ENCODE results near the gene SPATA32. TPM values are rescaled to one million over a fixed set of nuclear protein-coding genes. Genes with fewer than 3 reads are reported as not detected.

The SPATA32 gene
- total and polyA plus RNA-seq, 3 experiments from 2014 or later = 0.15 to 0.33 TPM; not detected in 1

GRCh38 chr17:45262516-45263476 lies 902 bp upstream of the SPATA32 start:
- Histone ChIP-seq H3K4me1 (ENCODE audit: insufficient read depth, low read length) (peaks cover 20% of the 10 kb centered on the region), H3K36me3 (ENCODE audit: insufficient read depth, low read length) (peaks cover 29% of the 10 kb centered on the region), H3K27ac (ENCODE audit: low read depth, low read length) (peak overlapping the region; percentile 12), H3K4me3 (ENCODE audit: low read length) (peak overlapping the region; percentile 56), H3K9me3 (ENCODE audit: low read length) (no peaks in the 10 kb centered on the region), H3K27me3 (ENCODE audit: insufficient read depth, low read length, poor library complexity, severe bottlenecking) (no peaks in the 10 kb centered on the region)
- Mint-ChIP-seq H3K27me3 (no peaks in the 10 kb centered on the region), H3K36me3 (peaks cover 0 to 48% (median 3%) of the 10 kb centered on the region in 3 donors), H3K9me3 (no peaks in the 10 kb centered on the region), H3K4me3 (peak overlapping the region; percentile 41 to 86 (median 82)), H3K27ac (peak overlapping the region; percentile 45 to 91 (median 81)), H3K4me1 (peaks cover 8 to 20% (median 16%) of the 10 kb centered on the region in 3 donors)
- DNase-seq = peak in 1 of 5 donors; percentile 44
- CTCF ChIA-PET = interaction anchor here (0.6 to 6.0 kb wide), 9 partner anchors 14 to 123 kb away, joined by 3 to 28 read pairs (median 4); partner anchors contain the start of gene FMNL1
- POLR2A ChIA-PET = interaction anchor here (0.7 kb wide), 1 partner anchor 15 kb away, joined by 3 read pairs; no protein-coding TSS in a partner anchor

- H3K4me3 Mint-ChIP-seq = peak overlapping the region; percentile 1 to 93 (median 55)
- ChIA-PET POLR2A (no interaction called here), CTCF (interaction anchor here (0.6 to 4.6 kb wide), 5 partner anchors 13 to 43 kb away, joined by 3 to 19 read pairs (median 7); no protein-coding TSS in a partner anchor)
- H3K9me3 Mint-ChIP-seq = no peaks in the 10 kb centered on the region
- peaks cover 0 to 26% (median 1%) of the 10 kb centered on the region in 3 donors for H3K36me3 Mint-ChIP-seq
- no peak for DNase-seq
- Histone ChIP-seq H3K36me3 (ENCODE audit: insufficient read depth, low read length) (peaks cover 19% of the 10 kb centered on the region), H3K9me3 (ENCODE audit: low read length) (no peaks in the 10 kb centered on the region), H3K4me1 (ENCODE audit: insufficient read depth, low read length) (peaks cover 40% of the 10 kb centered on the region), H3K27ac (ENCODE audit: low read depth, low read length) (no peak overlapping the region), H3K27me3 (ENCODE audit: insufficient read depth, low read length, poor library complexity, severe bottlenecking) (no peaks in the 10 kb centered on the region), H3K4me3 (ENCODE audit: low read length) (no peak overlapping the region)
- no peaks in the 10 kb centered on the region for H3K27me3 Mint-ChIP-seq
- peak overlapping the region in 7 of 8 donors; percentile 15 to 90 (median 75) for H3K27ac Mint-ChIP-seq
- H3K4me1 Mint-ChIP-seq = peaks cover 18 to 40% (median 29%) of the 10 kb centered on the region in 3 donors
Measured at GRCh38 chr17:45260204-45260783, 1.6 kb downstream of the SPATA32 start.

- no peaks in the 10 kb centered on the region for H3K9me3 ChIP-seq (ENCODE audit: low read length)
- H3K4me3 ChIP-seq (ENCODE audit: low read length) = no peak overlapping the region
- H3K27ac ChIP-seq (ENCODE audit: low read depth, low read length) = no peak overlapping the region
- POLR2A ChIA-PET = no interaction called here
- CTCF ChIA-PET = interaction anchor here (0.8 to 4.6 kb wide), 6 partner anchors 10 to 40 kb away, joined by 3 to 19 read pairs (median 5); no protein-coding TSS in a partner anchor
- H3K4me1 ChIP-seq (ENCODE audit: insufficient read depth, low read length) = peaks cover 40% of the 10 kb centered on the region
- peaks cover 9% of the 10 kb centered on the region for H3K36me3 ChIP-seq (ENCODE audit: insufficient read depth, low read length)
- Mint-ChIP-seq H3K9me3 (no peaks in the 10 kb centered on the region), H3K27me3 (no peaks in the 10 kb centered on the region), H3K27ac (peak overlapping the region in 5 of 8 donors; percentile 4 to 84 (median 61)), H3K4me1 (peaks cover 23 to 49% (median 33%) of the 10 kb centered on the region in 3 donors), H3K4me3 (peak overlapping the region in 1 of 7 donors; percentile 8), H3K36me3 (peaks cover 0 to 13% (median 1%) of the 10 kb centered on the region in 3 donors)
- no peak for DNase-seq
- no peaks in the 10 kb centered on the region for H3K27me3 ChIP-seq (ENCODE audit: insufficient read depth, low read length, poor library complexity, severe bottlenecking)
Measured at GRCh38 chr17:45258981-45259380, 2.9 kb downstream of the SPATA32 start.

DNA sequence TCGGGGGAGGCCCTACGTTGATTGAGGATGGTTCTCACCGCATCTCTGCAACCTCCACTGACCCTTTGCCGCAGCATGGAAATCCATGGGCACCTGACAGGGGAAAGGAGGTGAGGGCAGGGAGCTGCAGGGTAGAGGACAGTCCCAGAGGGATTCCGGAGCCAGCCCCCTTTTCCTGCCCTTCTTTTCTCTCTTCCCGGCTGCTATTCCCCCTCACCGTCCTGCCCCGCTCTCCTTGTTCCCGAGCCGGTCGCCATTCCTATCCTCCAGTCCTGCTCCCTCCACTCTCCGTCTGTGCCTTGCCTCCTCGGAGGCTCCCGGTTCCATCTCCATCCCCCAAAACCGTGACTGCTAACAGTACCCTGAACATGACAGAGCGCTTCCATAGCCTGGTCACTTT lies 4.8 kb downstream of the SPATA32 start:
- Mint-ChIP-seq H3K36me3 (peaks cover 0 to 4% (median 1%) of the 10 kb centered on the region in 3 donors), H3K27ac (peak overlapping the region in 1 of 8 donors; percentile 80), H3K4me1 (peaks cover 34 to 57% (median 40%) of the 10 kb centered on the region in 3 donors), H3K4me3 (no peak overlapping the region), H3K9me3 (peaks cover 0 to 2% (median 0%) of the 10 kb centered on the region in 5 donors), H3K27me3 (no peaks in the 10 kb centered on the region)
- POLR2A ChIA-PET = interaction anchor here (1.9 kb wide), 1 partner anchor 9 kb away, joined by 9 read pairs; no protein-coding TSS in a partner anchor
- H3K27ac ChIP-seq (ENCODE audit: low read depth, low read length) = no peak overlapping the region
- H3K27me3 ChIP-seq (ENCODE audit: insufficient read depth, low read length, poor library complexity, severe bottlenecking) = no peaks in the 10 kb centered on the region
- H3K4me3 ChIP-seq (ENCODE audit: low read length) = no peak overlapping the region
- peaks cover 1% of the 10 kb centered on the region for H3K36me3 ChIP-seq (ENCODE audit: insufficient read depth, low read length)
- DNase-seq = no peak
- CTCF ChIA-PET = interaction anchor here (1.1 to 4.7 kb wide), 6 partner anchors 9 to 122 kb away, joined by 3 to 23 read pairs (median 12); partner anchors contain the start of genes ACBD4 and FMNL1
- no peaks in the 10 kb centered on the region for H3K9me3 ChIP-seq (ENCODE audit: low read length)
- peaks cover 45% of the 10 kb centered on the region for H3K4me1 ChIP-seq (ENCODE audit: insufficient read depth, low read length)

DNA sequence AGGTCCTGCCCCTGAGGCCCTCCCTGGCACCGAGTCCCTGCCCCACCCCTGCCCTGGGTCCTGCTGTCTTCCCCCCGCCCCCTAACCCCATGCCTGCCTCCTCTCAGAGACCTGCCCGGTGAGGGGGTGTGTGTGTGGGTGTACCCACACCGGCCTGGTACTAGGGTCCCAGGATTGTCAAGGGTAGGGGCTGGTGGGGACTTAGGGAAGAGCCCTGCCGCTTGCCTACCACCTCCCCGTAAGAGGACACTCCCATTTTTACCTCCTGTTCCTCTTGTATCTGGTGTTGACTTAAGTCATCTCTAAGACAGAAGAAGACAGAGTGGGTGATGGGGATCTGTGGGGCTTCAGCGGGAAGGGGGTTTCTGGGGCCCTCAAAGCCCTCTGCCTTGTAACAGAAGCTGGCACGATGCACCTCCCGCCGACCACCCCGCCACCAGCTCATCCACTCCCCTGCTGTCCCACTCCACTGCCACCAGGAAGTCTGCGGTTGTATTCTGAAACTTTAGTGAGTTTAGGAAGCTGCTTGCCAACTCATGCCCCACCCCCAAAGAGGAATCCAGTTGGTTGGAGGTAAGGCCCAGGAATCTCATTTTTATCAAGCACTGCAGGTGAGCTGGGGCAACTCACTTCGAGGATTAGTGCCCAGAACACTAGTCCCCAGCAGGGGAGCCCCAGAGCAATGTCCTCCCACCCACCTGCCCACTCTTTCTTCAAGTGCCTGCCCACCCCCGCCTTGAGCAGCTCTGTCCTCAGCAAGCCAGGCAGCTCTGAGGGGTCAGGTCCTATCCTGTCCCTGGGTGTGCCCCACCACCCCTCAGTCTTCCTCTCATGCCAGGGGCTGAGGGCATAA lies 5.6 kb downstream of the SPATA32 start:
- Histone ChIP-seq H3K27ac (ENCODE audit: low read depth, low read length) (no peak overlapping the region), H3K27me3 (ENCODE audit: insufficient read depth, low read length, poor library complexity, severe bottlenecking) (no peaks in the 10 kb centered on the region), H3K36me3 (ENCODE audit: insufficient read depth, low read length) (peaks cover 4% of the 10 kb centered on the region), H3K4me3 (ENCODE audit: low read length) (no peak overlapping the region), H3K4me1 (ENCODE audit: insufficient read depth, low read length) (peaks cover 45% of the 10 kb centered on the region), H3K9me3 (ENCODE audit: low read length) (no peaks in the 10 kb centered on the region)
- Mint-ChIP-seq H3K27me3 (no peaks in the 10 kb centered on the region), H3K4me1 (peaks cover 31 to 55% (median 45%) of the 10 kb centered on the region in 3 donors), H3K9me3 (peaks cover 0 to 2% (median 0%) of the 10 kb centered on the region in 5 donors), H3K4me3 (peak overlapping the region in 1 of 7 donors; percentile 64), H3K27ac (peak overlapping the region in 7 of 8 donors; percentile 23 to 81 (median 61)), H3K36me3 (peaks cover 0 to 6% (median 4%) of the 10 kb centered on the region in 3 donors)
- ChIA-PET CTCF (interaction anchor here (1.1 to 4.7 kb wide), 8 partner anchors 9 to 129 kb away, joined by 3 to 23 read pairs (median 8); partner anchors contain the start of genes ACBD4 and FMNL1), POLR2A (interaction anchor here (0.7 to 1.9 kb wide), 3 partner anchors 9 to 108 kb away, joined by 3 to 9 read pairs (median 3); no protein-coding TSS in a partner anchor)
- DNase-seq = no peak

DNA sequence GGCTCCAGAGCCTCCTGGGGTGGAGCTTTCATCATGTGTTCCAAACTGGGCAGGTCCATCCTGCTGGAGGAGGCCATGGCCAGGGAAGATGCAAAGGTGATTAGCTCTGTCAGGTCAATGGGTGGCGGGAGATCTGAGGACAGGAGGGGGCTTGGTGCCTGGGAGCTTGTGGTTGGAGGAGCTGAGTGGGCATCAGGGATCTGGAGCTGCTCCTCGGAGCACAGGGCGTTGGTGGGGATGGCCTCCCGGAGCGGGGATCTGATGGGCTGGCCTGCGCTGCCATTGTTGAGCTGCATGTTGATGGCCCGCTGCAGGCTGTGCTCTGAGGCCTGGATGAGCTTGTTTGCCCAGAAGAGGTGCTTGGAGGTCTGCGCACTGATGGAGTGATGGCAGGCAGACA lies 6.5 kb downstream of the SPATA32 start:
- H3K27ac Mint-ChIP-seq = peak overlapping the region in 4 of 8 donors; percentile 29 to 74 (median 62)

More for the DNA sequence above, 6.5 kb downstream of the SPATA32 start:
- Histone ChIP-seq H3K27ac (ENCODE audit: low read depth, low read length) (no peak overlapping the region), H3K27me3 (ENCODE audit: insufficient read depth, low read length, poor library complexity, severe bottlenecking) (no peaks in the 10 kb centered on the region), H3K9me3 (ENCODE audit: low read length) (no peaks in the 10 kb centered on the region), H3K36me3 (ENCODE audit: insufficient read depth, low read length) (peaks cover 4% of the 10 kb centered on the region), H3K4me3 (ENCODE audit: low read length) (no peak overlapping the region), H3K4me1 (ENCODE audit: insufficient read depth, low read length) (peaks cover 48% of the 10 kb centered on the region)
- POLR2A ChIA-PET = interaction anchor here (0.7 to 1.2 kb wide), 2 partner anchors 24 to 107 kb away, joined by 3 read pairs; no protein-coding TSS in a partner anchor
- Mint-ChIP-seq H3K27me3 (no peaks in the 10 kb centered on the region), H3K4me3 (no peak overlapping the region), H3K36me3 (peaks cover 0 to 11% (median 4%) of the 10 kb centered on the region in 3 donors), H3K4me1 (peaks cover 30 to 54% (median 39%) of the 10 kb centered on the region in 3 donors), H3K9me3 (peaks cover 0 to 2% (median 0%) of the 10 kb centered on the region in 5 donors)
- DNase-seq = no peak
- CTCF ChIA-PET = interaction anchor here (0.6 to 4.7 kb wide), 7 partner anchors 11 to 130 kb away, joined by 3 to 23 read pairs (median 3); partner anchors contain the start of gene ACBD4

Measured in CD8-positive, alpha-beta memory T cell (primary cell).